ENCODE results near the gene GPR158. TPM values are rescaled to one million over a fixed set of nuclear protein-coding genes. Genes with fewer than 3 reads are reported as not detected.

Gene GPR158
- total RNA-seq, 4 donors from 2014 or later: 0.07 to 0.27 TPM; not detected in 2

DNA sequence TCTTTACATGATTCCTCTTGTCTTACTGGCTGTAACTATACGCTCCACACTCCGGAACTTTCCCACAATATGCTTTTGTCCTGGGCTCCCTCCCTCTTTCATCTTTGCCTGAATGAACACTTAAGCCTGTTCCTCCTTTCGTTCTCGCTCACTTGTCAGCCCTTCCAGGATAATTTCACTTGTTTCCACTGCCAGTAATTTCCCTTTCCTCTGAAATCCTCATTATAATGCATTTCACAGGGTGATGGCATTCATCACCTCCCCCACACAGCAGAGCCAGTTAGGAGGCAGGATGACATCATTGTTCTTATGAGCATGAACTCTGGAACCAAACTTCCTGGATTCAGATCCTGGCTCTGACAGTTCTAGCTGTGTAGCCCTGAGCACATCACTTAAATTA lies 372.6 kb downstream of the GPR158 start:
- 43 to 67% methylated on average over 4 of the region's 4 CpGs for WGBS, 2 donors (ENCODE audit: low coverage in 1 of 2)
- Histone ChIP-seq H3K9me3 (no peaks in the 10 kb centered on the region), H3K36me3 (no peaks in the 10 kb centered on the region), H3K4me3 (no peak overlapping the region), H3K27me3 (no peaks in the 10 kb centered on the region), H3K27ac (no peak overlapping the region), H3K4me1 (no peaks in the 10 kb centered on the region)
- no peak for ATAC-seq
- TF ChIP-seq POLR2A (IDR thresholded peaks at IDR 0.05) (no peak), POLR2AphosphoS5 (IDR thresholded peaks at IDR 0.05) (no peak)
- TF ChIP-seq, protein P1, sequence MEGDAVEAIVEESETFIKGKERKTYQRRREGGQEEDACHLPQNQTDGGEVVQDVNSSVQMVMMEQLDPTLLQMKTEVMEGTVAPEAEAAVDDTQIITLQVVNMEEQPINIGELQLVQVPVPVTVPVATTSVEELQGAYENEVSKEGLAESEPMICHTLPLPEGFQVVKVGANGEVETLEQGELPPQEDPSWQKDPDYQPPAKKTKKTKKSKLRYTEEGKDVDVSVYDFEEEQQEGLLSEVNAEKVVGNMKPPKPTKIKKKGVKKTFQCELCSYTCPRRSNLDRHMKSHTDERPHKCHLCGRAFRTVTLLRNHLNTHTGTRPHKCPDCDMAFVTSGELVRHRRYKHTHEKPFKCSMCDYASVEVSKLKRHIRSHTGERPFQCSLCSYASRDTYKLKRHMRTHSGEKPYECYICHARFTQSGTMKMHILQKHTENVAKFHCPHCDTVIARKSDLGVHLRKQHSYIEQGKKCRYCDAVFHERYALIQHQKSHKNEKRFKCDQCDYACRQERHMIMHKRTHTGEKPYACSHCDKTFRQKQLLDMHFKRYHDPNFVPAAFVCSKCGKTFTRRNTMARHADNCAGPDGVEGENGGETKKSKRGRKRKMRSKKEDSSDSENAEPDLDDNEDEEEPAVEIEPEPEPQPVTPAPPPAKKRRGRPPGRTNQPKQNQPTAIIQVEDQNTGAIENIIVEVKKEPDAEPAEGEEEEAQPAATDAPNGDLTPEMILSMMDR (IDR thresholded peaks at IDR 0.05): no peak

DNA sequence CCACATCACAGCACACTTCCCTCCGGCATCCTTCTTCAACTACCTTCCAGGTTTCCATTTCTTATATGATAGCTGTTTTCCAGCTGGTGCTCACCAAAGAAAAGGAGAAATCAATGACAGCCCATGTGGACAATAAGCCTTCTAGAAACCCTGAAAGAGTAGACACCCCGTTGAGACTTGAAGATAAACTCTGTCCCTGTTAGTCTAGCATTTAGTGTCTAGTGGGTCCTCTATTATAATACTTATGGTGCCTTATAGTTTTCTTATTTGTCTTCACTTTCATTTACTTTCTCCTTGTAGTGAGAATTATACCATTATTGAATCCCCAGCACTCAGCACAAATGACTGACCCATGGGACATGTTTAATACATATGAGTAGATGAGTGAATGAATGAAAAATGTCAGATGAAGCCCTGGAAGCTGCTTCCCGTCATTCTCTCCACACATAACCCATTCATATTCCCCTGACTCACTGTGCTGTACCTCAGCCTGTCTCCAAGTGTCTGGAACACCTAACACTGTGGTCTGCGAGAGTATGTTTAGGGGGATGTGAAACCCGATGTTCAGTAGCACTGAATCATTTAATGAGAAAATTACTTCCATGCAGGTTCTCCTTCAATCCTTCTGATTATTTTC lies 377.6 kb downstream of the GPR158 start:
- Histone ChIP-seq H3K9me3 (no peaks in the 10 kb centered on the region), H3K27me3 (no peaks in the 10 kb centered on the region), H3K4me1 (no peaks in the 10 kb centered on the region), H3K27ac (no peak overlapping the region), H3K36me3 (no peaks in the 10 kb centered on the region), H3K4me3 (no peak overlapping the region)
- 67% methylated on average over 3 to 5 of the region's 5 CpGs for WGBS, 2 donors (ENCODE audit: low coverage in 1 of 2)
- ATAC-seq: no peak
- TF ChIP-seq POLR2A (IDR thresholded peaks at IDR 0.05) (no peak), POLR2AphosphoS5 (IDR thresholded peaks at IDR 0.05) (no peak), EP300 (IDR thresholded peaks at IDR 0.05) (no peak)

DNA sequence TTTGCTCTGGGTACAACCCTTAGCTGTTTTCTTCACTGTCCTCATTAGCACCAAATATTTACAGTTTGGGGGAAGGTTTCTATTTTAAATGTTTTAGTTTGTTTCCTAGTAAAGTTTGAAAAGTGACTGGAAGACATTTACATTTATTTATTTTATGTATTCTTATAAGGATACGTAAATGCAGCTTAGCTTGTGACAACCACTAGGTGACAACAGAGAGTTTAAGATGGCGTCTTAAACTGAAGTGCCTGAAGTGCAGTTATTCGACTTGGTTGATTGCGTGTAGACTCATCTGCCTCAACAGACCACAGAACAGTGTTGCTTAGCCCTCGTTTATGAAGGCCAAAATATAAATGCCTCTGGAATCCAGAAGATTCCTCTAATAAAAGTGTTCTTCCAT lies 381.1 kb downstream of the GPR158 start:
- Histone ChIP-seq H3K9me3 (no peaks in the 10 kb centered on the region), H3K4me1 (no peaks in the 10 kb centered on the region), H3K36me3 (no peaks in the 10 kb centered on the region), H3K4me3 (no peak overlapping the region), H3K27me3 (no peaks in the 10 kb centered on the region), H3K27ac (no peak overlapping the region)
- TF ChIP-seq POLR2A (IDR thresholded peaks at IDR 0.05) (no peak), EP300 (IDR thresholded peaks at IDR 0.05) (no peak), POLR2AphosphoS5 (IDR thresholded peaks at IDR 0.05) (no peak)
- TF ChIP-seq, protein P1 (IDR thresholded peaks at IDR 0.05): no peak
- no peak for ATAC-seq
- WGBS, 2 donors (ENCODE audit: low coverage in 1 of 2): 78 to 80% methylated on average over 2 to 5 of the region's 5 CpGs

DNA sequence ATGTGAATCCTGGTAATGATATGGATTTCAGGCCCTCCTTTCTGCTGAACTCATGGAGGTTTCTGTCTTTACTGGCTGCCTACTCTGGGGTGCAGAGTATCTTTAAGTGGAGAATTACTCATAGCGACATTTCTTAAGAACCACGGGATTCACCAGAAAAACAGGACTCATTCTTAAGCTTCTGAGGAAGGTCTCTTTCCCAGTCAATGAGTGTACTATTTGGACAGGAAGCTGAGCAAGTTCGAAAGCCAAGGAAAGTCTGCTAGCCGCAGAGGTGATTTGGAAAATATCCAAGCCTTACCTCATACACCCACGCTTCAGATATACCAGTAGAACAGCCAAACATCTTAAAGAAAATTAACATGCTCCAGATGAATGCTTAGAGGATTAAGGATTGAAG lies 381.7 kb downstream of the GPR158 start:
- no peaks in the 10 kb centered on the region for H3K36me3 ChIP-seq
- no peak for TF ChIP-seq EP300 (IDR thresholded peaks at IDR 0.05)
- no peak for TF ChIP-seq POLR2AphosphoS5 (IDR thresholded peaks at IDR 0.05)
- TF ChIP-seq, protein P1 (IDR thresholded peaks at IDR 0.05): no peak
- TF ChIP-seq POLR2A (IDR thresholded peaks at IDR 0.05): no peak
- ATAC-seq: no peak
- 7 to 34% methylated on average over 5 of the region's 5 CpGs for WGBS, 2 donors (ENCODE audit: low coverage in 1 of 2)
- H3K4me1 ChIP-seq: no peaks in the 10 kb centered on the region
- H3K27ac ChIP-seq: no peak overlapping the region
- no peaks in the 10 kb centered on the region for H3K27me3 ChIP-seq
- no peak overlapping the region for H3K4me3 ChIP-seq
- no peaks in the 10 kb centered on the region for H3K9me3 ChIP-seq

DNA sequence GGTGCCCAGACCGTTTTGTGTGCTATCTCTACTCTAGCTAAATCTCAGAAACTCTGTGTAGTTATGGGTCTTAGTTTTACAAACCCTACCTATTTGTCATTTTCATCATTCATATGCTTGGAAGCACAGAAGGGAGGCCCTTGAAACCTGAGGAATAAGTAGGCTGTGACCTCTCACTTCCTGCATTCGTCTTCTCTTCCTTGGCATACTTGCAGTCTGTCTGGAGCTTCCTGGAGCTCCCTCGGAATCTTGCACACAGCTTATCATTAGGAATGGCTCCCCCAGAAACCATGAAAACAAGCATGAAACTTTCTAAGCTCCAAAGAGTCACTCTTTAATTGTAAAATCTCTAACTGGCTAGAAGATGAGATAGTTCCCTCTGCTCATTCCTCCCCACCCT lies 382.3 kb downstream of the GPR158 start:
- Histone ChIP-seq H3K27me3 (no peaks in the 10 kb centered on the region), H3K36me3 (no peaks in the 10 kb centered on the region), H3K27ac (no peak overlapping the region), H3K4me3 (no peak overlapping the region), H3K4me1 (no peaks in the 10 kb centered on the region), H3K9me3 (no peaks in the 10 kb centered on the region)
- WGBS, 2 donors (ENCODE audit: low coverage in 1 of 2): 38 to 51% methylated on average over 3 of the region's 3 CpGs
- TF ChIP-seq POLR2AphosphoS5 (IDR thresholded peaks at IDR 0.05) (no peak), EP300 (IDR thresholded peaks at IDR 0.05) (no peak), POLR2A (IDR thresholded peaks at IDR 0.05) (no peak)
- TF ChIP-seq, protein P1 (IDR thresholded peaks at IDR 0.05): no peak
- no peak for ATAC-seq
